Activated CD8-positive, alpha-beta memory T cell treated with anti-CD3 and anti-CD28 coated beads for 24 hours (primary cell): ENCODE results near the gene FBLL1.
"Not testable (repeated sequence)": the region's sequence is repeated elsewhere in the genome, so short reads cannot be mapped to it uniquely, and the experiment has no call there.

Experiments
- DNase-seq: peaks from one replicate; pipeline ENCODE4 v3.0.0-alpha.2; 2020

Gene FBLL1

DNA sequence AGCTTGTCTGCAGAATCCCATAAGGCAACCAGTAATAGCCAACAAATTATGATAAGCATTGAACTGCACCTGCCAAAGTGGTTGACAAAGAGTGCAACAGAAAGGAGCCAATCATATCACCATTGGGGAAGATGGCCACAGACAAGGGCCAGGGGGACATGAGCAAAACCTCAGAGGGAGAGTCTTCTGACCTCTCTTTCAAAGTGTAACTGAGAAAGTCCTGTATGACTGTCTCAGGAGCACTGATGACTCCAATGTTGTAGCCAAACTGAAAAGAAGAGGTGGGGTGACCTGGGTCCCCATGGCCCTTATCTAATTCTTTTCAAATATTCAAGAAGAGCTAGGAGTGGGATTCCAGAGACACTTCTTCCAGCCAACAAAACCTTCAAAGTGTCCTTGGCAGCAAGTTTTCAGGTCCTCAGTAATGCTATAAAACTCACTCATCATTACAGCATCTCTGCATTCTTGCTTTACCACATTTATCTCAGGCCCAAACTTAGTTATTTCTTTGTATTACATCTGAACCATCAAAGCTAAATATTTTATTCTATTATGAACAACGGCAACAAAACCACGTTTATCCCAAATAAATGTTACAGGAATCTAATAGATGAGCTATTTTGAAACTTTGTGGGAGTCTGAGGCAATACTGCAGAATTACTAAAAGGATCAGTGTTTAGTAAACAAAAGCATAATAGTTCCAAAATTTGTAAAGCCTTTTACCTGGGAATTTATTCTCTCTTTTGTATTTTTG is 24.4 kb downstream of the FBLL1 start:
- no peak for DNase-seq

DNA sequence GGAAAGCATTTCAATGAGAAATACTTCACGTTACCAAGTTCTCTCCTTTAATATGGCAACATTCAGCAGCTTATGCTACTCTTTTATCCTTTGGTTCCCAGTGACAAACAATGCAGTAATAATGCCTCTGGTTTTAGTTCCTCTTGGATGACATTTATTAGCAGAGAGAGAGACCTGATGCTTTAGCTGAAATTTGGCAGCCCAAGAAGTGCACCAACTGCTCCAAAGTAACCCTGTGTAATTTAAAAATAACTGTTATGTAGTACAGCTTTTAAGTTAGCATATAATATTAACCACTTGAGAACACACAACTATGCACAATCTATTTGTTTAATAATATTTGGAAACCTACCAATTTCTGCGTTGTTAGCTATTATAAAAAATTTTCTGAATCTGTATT is 28.3 kb downstream of the FBLL1 start:
- no peak for DNase-seq

DNA sequence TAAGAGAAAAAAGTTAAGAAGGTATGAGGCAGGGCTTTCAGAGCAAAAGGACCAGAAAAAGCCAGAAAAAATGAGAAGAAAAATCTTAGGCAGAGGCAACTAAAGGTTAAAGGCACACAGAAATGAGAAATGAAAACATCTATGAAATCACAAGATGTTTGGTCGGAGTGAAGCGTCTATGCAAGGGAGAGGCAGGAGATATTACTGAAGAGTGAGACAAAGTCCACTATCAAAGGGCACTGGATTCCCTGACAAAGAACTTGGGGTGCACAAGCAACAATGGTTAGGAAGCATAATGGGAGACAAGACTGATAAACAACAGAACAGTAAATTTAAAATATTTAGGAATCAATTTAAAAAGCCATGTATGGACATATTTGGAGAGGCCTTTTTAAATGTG is 33.2 kb downstream of the FBLL1 start:
- no peak for DNase-seq

DNA sequence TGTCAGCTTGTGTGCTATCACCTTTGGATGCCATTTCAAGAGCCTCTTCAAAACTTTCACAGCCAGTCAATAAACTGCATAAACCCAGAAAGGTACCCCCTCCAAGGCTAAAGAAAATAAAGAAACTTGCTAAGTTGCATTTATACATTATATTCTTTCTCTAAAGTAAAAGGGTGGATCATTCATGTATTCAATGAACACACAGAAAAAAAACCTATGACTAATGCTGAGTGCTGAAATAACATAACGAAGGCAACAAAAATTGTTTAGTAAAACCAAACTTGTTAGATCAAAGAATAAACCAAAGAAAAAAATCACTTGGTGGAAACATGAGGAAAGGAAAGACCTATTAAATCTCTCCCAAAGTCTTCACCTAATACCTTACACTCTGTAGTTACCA is 34.9 kb downstream of the FBLL1 start:
- DNase-seq, result no peak

- no peak for DNase-seq
These were observed 39.6 kb downstream of the FBLL1 start for GRCh38 chr5:168568738-168569137.

DNA sequence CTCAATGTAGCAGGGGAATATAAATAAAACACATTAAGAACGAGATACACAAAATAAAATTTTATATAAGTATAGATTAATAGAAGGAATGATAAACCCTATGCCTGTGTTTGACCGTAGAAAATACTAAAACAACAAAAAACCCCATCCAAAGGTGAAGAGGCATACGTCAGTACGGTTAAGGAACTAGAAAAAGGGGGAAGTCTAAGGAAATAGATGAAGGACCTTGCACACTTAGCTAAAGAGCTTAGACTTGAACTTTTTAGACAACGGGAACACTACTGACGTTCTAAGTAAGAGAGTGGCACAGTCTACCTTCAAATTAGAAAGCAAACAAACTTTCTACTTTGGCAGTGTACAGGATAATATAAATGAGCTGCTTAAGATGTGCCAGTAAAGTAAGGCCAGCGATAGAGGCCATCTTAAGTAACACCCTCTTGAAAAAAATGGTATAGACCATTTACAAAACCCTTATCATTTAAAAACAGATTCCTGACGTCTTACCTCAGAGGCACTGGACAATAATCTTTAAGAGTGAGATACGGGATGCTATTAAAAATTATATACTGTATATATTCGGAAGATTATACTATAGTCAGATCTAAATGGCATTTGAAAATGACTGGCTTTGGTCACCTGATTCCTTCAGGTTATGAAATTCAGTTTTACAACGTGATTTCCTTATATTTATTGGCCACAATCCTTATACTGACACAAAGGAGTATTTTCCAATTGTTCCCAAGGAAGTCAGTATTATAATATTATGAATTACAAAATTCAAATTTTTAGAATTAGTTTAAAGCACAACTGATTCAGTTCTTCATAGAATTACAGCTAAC is 41.6 kb downstream of the FBLL1 start:
- DNase-seq, result no peak

DNA sequence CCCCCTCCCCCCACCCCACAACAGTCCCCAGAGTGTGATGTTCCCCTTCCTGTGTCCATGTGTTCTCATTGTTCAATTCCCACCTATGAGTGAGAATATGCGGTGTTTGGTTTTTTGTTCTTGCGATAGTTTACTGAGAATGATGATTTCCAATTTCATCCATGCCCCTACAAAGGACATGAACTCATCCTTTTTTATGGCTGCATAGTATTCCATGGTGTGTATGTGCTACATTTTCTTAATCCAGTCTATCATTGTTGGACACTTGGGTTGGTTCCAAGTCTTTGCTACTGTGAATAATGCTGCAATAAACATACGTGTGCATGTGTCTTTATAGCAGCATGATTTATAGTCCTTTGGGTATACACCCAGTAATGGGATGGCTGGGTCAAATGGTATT is 44.6 kb downstream of the FBLL1 start:
- not testable (repeated sequence) for DNase-seq

DNA sequence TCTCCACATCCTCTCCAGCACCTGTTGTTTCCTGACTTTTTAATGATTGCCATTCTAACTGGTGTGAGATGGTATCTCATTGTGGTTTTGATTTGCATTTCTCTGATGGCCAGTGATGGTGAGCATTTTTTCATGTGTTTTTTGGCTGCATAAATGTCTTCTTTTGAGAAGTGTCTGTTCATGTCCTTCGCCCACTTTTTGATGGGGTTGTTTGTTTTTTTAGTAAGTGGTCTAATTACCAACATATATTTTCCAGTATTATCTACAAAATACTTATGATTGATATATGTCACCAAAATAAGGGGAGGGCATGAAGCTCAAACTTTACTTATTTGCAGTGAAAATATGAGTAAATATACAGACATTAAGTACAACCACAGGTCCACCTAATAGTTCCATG is 45.1 kb downstream of the FBLL1 start:
- not testable (repeated sequence) for DNase-seq

GRCh38 chr5:168575391-168576372 is 46.6 kb downstream of the FBLL1 start:
- DNase-seq, result no peak

DNA sequence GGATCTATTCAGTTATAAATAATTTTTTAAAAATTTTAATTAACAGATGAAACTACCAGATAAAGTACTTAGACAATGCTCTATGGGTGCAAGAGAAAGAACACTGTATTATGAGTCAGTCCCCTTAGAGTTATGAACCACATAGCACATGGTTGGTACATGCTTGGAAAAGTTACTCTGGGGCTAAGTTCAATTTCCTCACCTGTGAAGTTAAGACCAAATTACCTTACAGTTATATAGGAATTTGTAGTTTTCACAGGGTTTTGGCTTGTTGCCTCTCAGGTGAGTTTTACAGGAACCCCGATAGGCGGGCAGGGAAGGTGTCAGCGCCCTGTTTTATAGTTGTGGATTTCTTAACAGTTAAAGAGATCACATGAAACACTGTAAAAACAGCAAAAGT is 48.9 kb downstream of the FBLL1 start:
- DNase-seq, result no peak

GRCh38 chr5:168578538-168579487 is 49.7 kb downstream of the FBLL1 start, which contains the start of gene PANK3:
Gene PANK3, minus strand, starts transcription at chr5:168579368. Its CDS starts 85 bp downstream, at chr5:168579283.
- DNase-seq, result no peak

- DNase-seq, result peak; percentile 98
These were observed 50.6 kb downstream of the FBLL1 start for GRCh38 chr5:168579488-168580226.

DNA sequence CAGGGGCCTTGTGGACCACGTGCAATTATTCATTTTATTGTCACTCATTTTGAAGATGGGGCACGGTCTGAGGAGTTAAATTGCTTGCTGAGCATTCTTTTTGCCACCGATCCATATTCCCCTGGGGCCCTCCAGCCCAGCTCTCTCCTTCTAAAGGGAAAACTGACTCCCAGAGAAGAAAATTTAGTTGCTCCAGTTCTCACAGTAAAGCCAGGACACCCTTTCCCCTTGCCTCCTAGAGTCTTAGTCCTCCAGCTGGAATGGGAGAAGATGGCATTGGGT is 51.1 kb downstream of the FBLL1 start:
- DNase-seq, result no peak
